Esophagus muscularis mucosa (tissue), 4 donors: Measurements from ENCODE around the gene MAPKAP1. TPM values are rescaled to one million over a fixed set of nuclear protein-coding genes. Genes with fewer than 3 reads are reported as not detected.

Source experiments
- DNase-seq: peaks from one replicate; pipeline ENCODE4 v3.0.0-alpha.2; 2017; ENCODE audit errors: extremely low spot score
- H3K27ac ChIP-seq, 4 donors: fragments of 200-600 bp; sonication (generic); replicated peaks in 1 of 4; 1 replicate in 3 of 4; 2 replicates in 1 of 4; pipeline ENCODE4 v1.5.1; 2016 to 2019; ENCODE audit warnings: mild to moderate bottlenecking in 1 of 4
- H3K27me3 ChIP-seq, 4 donors: fragments of 200-600 bp; sonication (generic); one replicate each; pipeline versions ENCODE4 v1.5.1 to v1.6.0; 2016 to 2019
- H3K36me3 ChIP-seq, 4 donors: fragments of 200-600 bp; sonication (generic); one replicate each; pipeline ENCODE4 v1.5.1; 2016 to 2019
- H3K4me1 ChIP-seq, 4 donors: fragments of 200-600 bp; sonication (generic); one replicate each; pipeline ENCODE4 v1.5.1; 2016 to 2019
- H3K4me3 ChIP-seq, 4 donors: fragments of 200-600 bp; sonication (generic); 1 replicate in 2 of 4; 2 replicates in 2 of 4; pipeline ENCODE4 v1.5.1; 2016 to 2019; ENCODE audit warnings: mild to moderate bottlenecking in 4 of 4, moderate library complexity in 1 of 4
- H3K9me3 ChIP-seq, 4 donors: fragments of 200-600 bp; sonication (generic); 1 replicate in 3 of 4; 2 replicates in 1 of 4; pipeline ENCODE4 v1.5.1; 2016 to 2019
- EP300 ChIP-seq: sonication (generic); formaldehyde crosslinking; IDR thresholded peaks from one replicate; pipeline ENCODE4 v1.6.1; 2017; ENCODE audit warnings: antibody characterized with exemption
- POLR2A ChIP-seq: fragments of 450-650 bp; IDR thresholded peaks from one replicate; pipeline ENCODE4 v1.6.1; 2017; ENCODE audit warnings: antibody characterized with exemption, moderate library complexity, mild to moderate bottlenecking, low read depth
- POLR2AphosphoS5 ChIP-seq, 2 donors: sonication (generic); formaldehyde crosslinking; IDR thresholded peaks; one replicate each; pipeline ENCODE4 v1.6.1; 2017; ENCODE audit warnings: antibody characterized with exemption in 2 of 2
- WGBS: methylation state at CpG from one replicate; pipeline ENCODE4 v1.1.5; 2018; 5-methylcytosine and 5-hydroxymethylcytosine counted together
- intact Hi-C: fragments of 100-400 bp; cut with DNase I; formaldehyde crosslinking; loops from one replicate; pipeline ENCODE4 v1.15.1; 2023
- total RNA-seq, 4 donors: library from RNA; depleted of rRNA; stranded (reverse); fragments of >200 nt; gene quantifications; one replicate each; pipeline versions ENCODE4 v1.1.0 to v1.2.1, GENCODE V29; 2016
- TF ChIP-seq, protein P1 (sequence below), 3 experiments: fragments of 200-600 bp in 2 of 3; fragments of 450-650 bp in 1 of 3; sonication (generic) in 2 of 3; IDR thresholded peaks; one replicate each; pipeline ENCODE4 v1.5.1; 2017 to 2019; ENCODE audit warnings: antibody characterized with exemption in 3 of 3, mild to moderate bottlenecking in 2 of 3, moderate library complexity in 1 of 3

Gene MAPKAP1
- total RNA-seq, 4 donors from 2014 or later = 84.3 to 103 (median 93.4) TPM

- Histone ChIP-seq H3K4me1 (peaks cover 20 to 30% (median 26%) of the 10 kb centered on the region in 4 donors), H3K9me3 (no peaks in the 10 kb centered on the region), H3K4me3 (peak overlapping the region in 2 of 4 donors; percentile 8 to 24), H3K27ac (peak overlapping the region in 3 of 4 donors; percentile 1 to 35 (median 30)), H3K27me3 (no peaks in the 10 kb centered on the region), H3K36me3 (no peaks in the 10 kb centered on the region)
- 37% methylated on average over 1 of the region's 1 CpG for WGBS
- no peak for DNase-seq
- TF ChIP-seq EP300 = no peak
- TF ChIP-seq POLR2AphosphoS5 (IDR thresholded peaks at IDR 0.05) = no peak
- TF ChIP-seq POLR2A = no peak
- TF ChIP-seq, protein P1, sequence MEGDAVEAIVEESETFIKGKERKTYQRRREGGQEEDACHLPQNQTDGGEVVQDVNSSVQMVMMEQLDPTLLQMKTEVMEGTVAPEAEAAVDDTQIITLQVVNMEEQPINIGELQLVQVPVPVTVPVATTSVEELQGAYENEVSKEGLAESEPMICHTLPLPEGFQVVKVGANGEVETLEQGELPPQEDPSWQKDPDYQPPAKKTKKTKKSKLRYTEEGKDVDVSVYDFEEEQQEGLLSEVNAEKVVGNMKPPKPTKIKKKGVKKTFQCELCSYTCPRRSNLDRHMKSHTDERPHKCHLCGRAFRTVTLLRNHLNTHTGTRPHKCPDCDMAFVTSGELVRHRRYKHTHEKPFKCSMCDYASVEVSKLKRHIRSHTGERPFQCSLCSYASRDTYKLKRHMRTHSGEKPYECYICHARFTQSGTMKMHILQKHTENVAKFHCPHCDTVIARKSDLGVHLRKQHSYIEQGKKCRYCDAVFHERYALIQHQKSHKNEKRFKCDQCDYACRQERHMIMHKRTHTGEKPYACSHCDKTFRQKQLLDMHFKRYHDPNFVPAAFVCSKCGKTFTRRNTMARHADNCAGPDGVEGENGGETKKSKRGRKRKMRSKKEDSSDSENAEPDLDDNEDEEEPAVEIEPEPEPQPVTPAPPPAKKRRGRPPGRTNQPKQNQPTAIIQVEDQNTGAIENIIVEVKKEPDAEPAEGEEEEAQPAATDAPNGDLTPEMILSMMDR (IDR thresholded peaks at IDR 0.05) = no peak
- intact Hi-C loops = no loop called here
Measured at GRCh38 chr9:125646217-125646616, 60.8 kb downstream of the MAPKAP1 start.

DNA sequence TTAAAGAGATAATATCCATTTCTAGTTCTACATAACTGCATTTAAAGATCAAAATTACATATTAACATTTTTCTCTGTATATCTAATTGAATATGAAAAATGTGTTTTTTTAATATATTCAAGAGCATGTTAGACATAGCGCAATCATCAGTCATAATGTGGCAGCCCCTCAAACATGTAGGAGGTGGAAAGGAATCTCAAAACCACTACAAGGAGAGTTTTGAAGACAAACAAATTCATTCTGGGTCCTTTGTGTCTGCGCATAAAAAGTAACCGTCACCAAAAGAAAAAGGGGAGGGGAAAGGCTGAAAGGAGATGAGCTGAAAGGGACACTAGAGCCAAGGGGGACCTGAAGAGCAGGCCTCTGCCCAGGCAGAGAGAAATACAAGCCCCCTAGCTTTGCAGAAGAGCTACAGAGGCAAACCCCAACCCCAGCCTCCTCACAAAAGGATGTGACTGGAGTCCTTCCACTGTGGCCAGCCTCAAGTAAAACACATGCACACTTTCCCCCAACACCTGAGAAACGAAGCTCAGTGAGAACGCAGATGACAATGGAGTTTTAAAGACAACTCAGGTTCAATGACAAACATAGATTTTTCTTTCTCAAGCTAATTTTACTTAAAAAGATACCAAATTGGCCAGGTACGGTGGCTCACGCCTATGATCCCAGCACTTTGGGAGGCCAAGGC, 62.0 kb downstream of the MAPKAP1 start:
- Histone ChIP-seq H3K4me1 (peaks cover 20 to 29% (median 21%) of the 10 kb centered on the region in 4 donors), H3K36me3 (no peaks in the 10 kb centered on the region), H3K27me3 (no peaks in the 10 kb centered on the region), H3K27ac (no peak overlapping the region), H3K9me3 (no peaks in the 10 kb centered on the region), H3K4me3 (no peak overlapping the region)
- TF ChIP-seq POLR2AphosphoS5 (IDR thresholded peaks at IDR 0.05) = no peak
- TF ChIP-seq, protein P1 (IDR thresholded peaks at IDR 0.05) = no peak
- TF ChIP-seq POLR2A = no peak
- TF ChIP-seq EP300 = no peak
- DNase-seq = no peak
- intact Hi-C loops = no loop called here
- 97% methylated on average over 7 of the region's 7 CpGs for WGBS

DNA sequence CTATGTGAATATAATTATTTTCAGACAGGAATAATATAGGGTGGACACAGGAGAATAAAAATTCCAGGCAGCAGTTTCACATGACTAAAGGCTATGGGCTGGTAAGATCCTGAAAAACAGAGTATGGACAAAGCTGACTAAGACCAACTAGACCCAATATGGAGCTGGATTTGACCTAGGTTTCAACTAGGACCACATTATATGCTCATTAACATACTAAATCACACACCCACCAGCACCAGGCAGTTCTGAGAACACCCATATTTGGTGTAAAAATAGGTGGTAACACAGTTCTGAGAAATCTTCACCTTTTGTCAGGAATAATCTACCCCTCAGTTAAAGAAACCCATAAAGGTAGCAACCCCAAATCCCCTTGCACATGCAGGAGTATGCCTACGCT, 64.7 kb downstream of the MAPKAP1 start:
- H3K36me3 ChIP-seq = no peaks in the 10 kb centered on the region
- peaks cover 14 to 29% (median 18%) of the 10 kb centered on the region in 4 donors for H3K4me1 ChIP-seq
- no peak for DNase-seq
- intact Hi-C loops = no loop called here
- no peaks in the 10 kb centered on the region for H3K9me3 ChIP-seq
- H3K4me3 ChIP-seq = no peak overlapping the region
- TF ChIP-seq EP300 (no peak), POLR2A (no peak), POLR2AphosphoS5 (IDR thresholded peaks at IDR 0.05) (no peak)
- TF ChIP-seq, protein P1 (IDR thresholded peaks at IDR 0.05) = no peak
- no peak overlapping the region for H3K27ac ChIP-seq
- WGBS = 100% methylated on average over 1 of the region's 1 CpG
- H3K27me3 ChIP-seq = no peaks in the 10 kb centered on the region

DNA sequence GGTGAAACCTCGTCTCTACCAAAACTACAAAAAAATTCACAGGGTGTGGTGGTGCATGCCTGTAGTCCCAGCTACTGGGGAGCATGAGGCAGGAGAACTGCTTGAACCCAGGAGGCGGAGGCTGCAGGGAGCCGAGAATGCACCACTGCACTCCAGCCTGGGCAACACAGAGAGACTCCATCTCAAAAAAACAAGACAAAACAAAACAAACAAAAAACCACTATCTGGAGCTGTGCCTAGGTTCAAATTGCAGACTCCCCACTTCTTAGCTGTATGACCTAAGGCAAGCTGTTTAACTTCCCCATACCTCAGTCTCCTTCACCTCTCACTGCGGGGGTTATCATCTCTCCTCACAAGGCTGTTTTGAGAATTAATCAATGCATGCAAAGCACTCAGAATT, 68.0 kb downstream of the MAPKAP1 start:
- intact Hi-C loops = no loop called here
- Histone ChIP-seq H3K9me3 (no peaks in the 10 kb centered on the region), H3K4me1 (peaks cover 4 to 18% (median 6%) of the 10 kb centered on the region in 4 donors), H3K27ac (no peak overlapping the region), H3K27me3 (no peaks in the 10 kb centered on the region), H3K4me3 (no peak overlapping the region), H3K36me3 (no peaks in the 10 kb centered on the region)
- DNase-seq = no peak
- 90% methylated on average over 4 of the region's 4 CpGs for WGBS
- TF ChIP-seq POLR2AphosphoS5 (IDR thresholded peaks at IDR 0.05) (no peak), POLR2A (no peak), EP300 (no peak)
- TF ChIP-seq, protein P1 (IDR thresholded peaks at IDR 0.05) = no peak
